ENCODE measurements around the gene TMEM97. TPM values are rescaled to one million over a fixed set of nuclear protein-coding genes. Genes with fewer than 3 reads are reported as not detected.
A peak's percentile ranks its signal among the peaks of the same experiment; 100 is the strongest.

The TMEM97 gene
- total and polyA plus RNA-seq, 4 experiments from 2014 or later: 2.4 to 6.2 (median 4.1) TPM

- Mint-ChIP-seq H3K9me3 (no peaks in the 10 kb centered on the region), H3K27me3 (no peaks in the 10 kb centered on the region), H3K36me3 (no peaks in the 10 kb centered on the region), H3K4me3 (peak overlapping the region in 2 of 8 donors; percentile 4 to 95), H3K4me1 (peaks cover 15 to 32% (median 21%) of the 10 kb centered on the region in 4 donors), H3K27ac (no peak overlapping the region)
- POLR2A ChIA-PET (ENCODE audit: partially characterized antibody): no interaction called here
- peaks cover 19% of the 10 kb centered on the region for H3K4me1 ChIP-seq (ENCODE audit: insufficient read depth, low read length)
- CTCF ChIA-PET (ENCODE audit: partially characterized antibody): no interaction called here
- H3K4me3 ChIP-seq (ENCODE audit: low read length in 2 of 2): no peak overlapping the region
- H3K27ac ChIP-seq (ENCODE audit: low read depth, low read length): no peak overlapping the region
- intact Hi-C loops (cut with micrococcal nuclease): no loop called here
- DNase-seq: no peak
- H3K9me3 ChIP-seq (ENCODE audit: control insufficient read depth in 1 of 2, low read length in 2 of 2): no peaks in the 10 kb centered on the region
- H3K27me3 ChIP-seq (ENCODE audit: insufficient read depth, low read length): no peaks in the 10 kb centered on the region
- no peaks in the 10 kb centered on the region for H3K36me3 ChIP-seq (ENCODE audit: insufficient read depth, low read length)
Observed at GRCh38 chr17:28315846-28316705, 2.9 kb upstream of the TMEM97 start.

GRCh38 chr17:28317099-28317965, 1.7 kb upstream of the TMEM97 start:
- H3K9me3 Mint-ChIP-seq: no peaks in the 10 kb centered on the region
- intact Hi-C loops (cut with micrococcal nuclease): no loop called here
- Histone ChIP-seq H3K9me3 (ENCODE audit: control insufficient read depth in 1 of 2, low read length in 2 of 2) (no peaks in the 10 kb centered on the region), H3K27ac (ENCODE audit: low read depth, low read length) (no peak overlapping the region), H3K36me3 (ENCODE audit: insufficient read depth, low read length) (no peaks in the 10 kb centered on the region), H3K4me3 (ENCODE audit: low read length in 2 of 2) (no peak overlapping the region), H3K27me3 (ENCODE audit: insufficient read depth, low read length) (no peaks in the 10 kb centered on the region), H3K4me1 (ENCODE audit: insufficient read depth, low read length) (peaks cover 19% of the 10 kb centered on the region)
- DNase-seq: no peak
- H3K4me3 Mint-ChIP-seq: peak overlapping the region; percentile 57 to 95 (median 91)
- POLR2A ChIA-PET (ENCODE audit: partially characterized antibody): interaction anchor here (4.7 kb wide), 1 partner anchor 18 kb away, joined by 39 read pairs; the partner anchor contains the start of genes IFT20 and TNFAIP1
- no peaks in the 10 kb centered on the region for H3K27me3 Mint-ChIP-seq
- peak overlapping the region in 2 of 7 donors; percentile 2 to 58 for H3K27ac Mint-ChIP-seq
- CTCF ChIA-PET (ENCODE audit: partially characterized antibody): interaction anchor here (1.0 to 2.1 kb wide), 5 partner anchors 8 to 66 kb away, joined by 3 to 9 read pairs (median 4); partner anchors contain the start of genes IFT20 and TNFAIP1
- no peaks in the 10 kb centered on the region for H3K36me3 Mint-ChIP-seq
- H3K4me1 Mint-ChIP-seq: peaks cover 15 to 32% (median 21%) of the 10 kb centered on the region in 4 donors

GRCh38 chr17:28317966-28318758, 838 bp upstream of the TMEM97 start:
- Mint-ChIP-seq H3K4me1 (peaks cover 15 to 32% (median 21%) of the 10 kb centered on the region in 4 donors), H3K4me3 (peak overlapping the region; percentile 87 to 95 (median 91)), H3K27ac (peak overlapping the region in 6 of 7 donors; percentile 69 to 90 (median 86)), H3K9me3 (no peaks in the 10 kb centered on the region), H3K36me3 (no peaks in the 10 kb centered on the region), H3K27me3 (no peaks in the 10 kb centered on the region)
- intact Hi-C loops (cut with micrococcal nuclease): no loop called here
- ChIA-PET POLR2A (ENCODE audit: partially characterized antibody) (interaction anchor here (0.6 to 4.7 kb wide), 6 partner anchors 11 to 281 kb away, joined by 3 to 39 read pairs (median 4); partner anchors contain the start of genes IFT20, POLDIP2 and TNFAIP1), CTCF (ENCODE audit: partially characterized antibody) (interaction anchor here (1.0 to 2.1 kb wide), 5 partner anchors 9 to 67 kb away, joined by 3 to 9 read pairs (median 4); partner anchors contain the start of genes IFT20 and TNFAIP1)
- no peak overlapping the region for H3K27ac ChIP-seq (ENCODE audit: low read depth, low read length)
- no peaks in the 10 kb centered on the region for H3K36me3 ChIP-seq (ENCODE audit: insufficient read depth, low read length)
- peaks cover 19% of the 10 kb centered on the region for H3K4me1 ChIP-seq (ENCODE audit: insufficient read depth, low read length)
- DNase-seq: no peak
- H3K27me3 ChIP-seq (ENCODE audit: insufficient read depth, low read length): no peaks in the 10 kb centered on the region
- H3K9me3 ChIP-seq (ENCODE audit: control insufficient read depth in 1 of 2, low read length in 2 of 2): no peaks in the 10 kb centered on the region
- H3K4me3 ChIP-seq (ENCODE audit: low read length in 2 of 2): peak overlapping the region; percentile 58 to 69

GRCh38 chr17:28319598-28319935, 567 bp downstream of the TMEM97 start:
- Histone ChIP-seq H3K27me3 (ENCODE audit: insufficient read depth, low read length) (no peaks in the 10 kb centered on the region), H3K4me3 (ENCODE audit: low read length in 2 of 2) (peak overlapping the region; percentile 58 to 69), H3K9me3 (ENCODE audit: control insufficient read depth in 1 of 2, low read length in 2 of 2) (no peaks in the 10 kb centered on the region), H3K4me1 (ENCODE audit: insufficient read depth, low read length) (peaks cover 19% of the 10 kb centered on the region), H3K27ac (ENCODE audit: low read depth, low read length) (peak overlapping the region; percentile 45), H3K36me3 (ENCODE audit: insufficient read depth, low read length) (no peaks in the 10 kb centered on the region)
- Mint-ChIP-seq H3K9me3 (no peaks in the 10 kb centered on the region), H3K27me3 (no peaks in the 10 kb centered on the region), H3K4me1 (peaks cover 15 to 32% (median 21%) of the 10 kb centered on the region in 4 donors), H3K4me3 (peak overlapping the region; percentile 87 to 95 (median 91)), H3K27ac (peak overlapping the region in 6 of 7 donors; percentile 69 to 89 (median 86)), H3K36me3 (no peaks in the 10 kb centered on the region)
- no peak for DNase-seq
- ChIA-PET POLR2A (ENCODE audit: partially characterized antibody) (interaction anchor here (0.5 to 4.7 kb wide), 6 partner anchors 9 to 68 kb away, joined by 3 to 39 read pairs (median 4); partner anchors contain the start of genes IFT20, POLDIP2, SARM1 and TNFAIP1), CTCF (ENCODE audit: partially characterized antibody) (interaction anchor here (0.8 to 1.3 kb wide), 4 partner anchors 16 to 514 kb away, joined by 3 to 6 read pairs (median 3); partner anchors contain the start of genes IFT20 and TNFAIP1)
- intact Hi-C loops (cut with micrococcal nuclease): loop anchor here (1.0 kb wide), 4 partner anchors 16 to 278 kb away; partner anchors contain the start of genes IFT20, POLDIP2, SARM1 and TNFAIP1

GRCh38 chr17:28320215-28321061, 1.4 kb downstream of the TMEM97 start:
- Mint-ChIP-seq H3K9me3 (no peaks in the 10 kb centered on the region), H3K4me1 (peaks cover 15 to 32% (median 21%) of the 10 kb centered on the region in 4 donors), H3K27ac (peak overlapping the region in 4 of 7 donors; percentile 31 to 85 (median 61)), H3K4me3 (peak overlapping the region; percentile 87 to 95 (median 91)), H3K27me3 (no peaks in the 10 kb centered on the region), H3K36me3 (no peaks in the 10 kb centered on the region)
- H3K9me3 ChIP-seq (ENCODE audit: control insufficient read depth in 1 of 2, low read length in 2 of 2): no peaks in the 10 kb centered on the region
- CTCF ChIA-PET (ENCODE audit: partially characterized antibody): interaction anchor here (0.8 to 1.3 kb wide), 4 partner anchors 15 to 515 kb away, joined by 3 to 6 read pairs (median 3); partner anchors contain the start of genes IFT20 and TNFAIP1
- H3K27ac ChIP-seq (ENCODE audit: low read depth, low read length): no peak overlapping the region
- peaks cover 19% of the 10 kb centered on the region for H3K4me1 ChIP-seq (ENCODE audit: insufficient read depth, low read length)
- no peak for DNase-seq
- H3K36me3 ChIP-seq (ENCODE audit: insufficient read depth, low read length): no peaks in the 10 kb centered on the region
- H3K4me3 ChIP-seq (ENCODE audit: low read length in 2 of 2): no peak overlapping the region
- intact Hi-C loops (cut with micrococcal nuclease): no loop called here
- no peaks in the 10 kb centered on the region for H3K27me3 ChIP-seq (ENCODE audit: insufficient read depth, low read length)
- POLR2A ChIA-PET (ENCODE audit: partially characterized antibody): interaction anchor here (0.5 to 4.7 kb wide), 4 partner anchors 15 to 51 kb away, joined by 3 to 39 read pairs (median 6); partner anchors contain the start of genes IFT20, POLDIP2, SARM1 and TNFAIP1
